GM12872 (cell line): Measurements from ENCODE around the gene PBX1.

Experiments used
- CTCF ChIP-seq: IDR thresholded peaks from 3 replicates; pipeline ENCODE4 v1.5.1; 2011; ENCODE audit warnings: low read depth, mild to moderate bottlenecking, low read length, moderate library complexity; ENCODE audit not compliant: insufficient read depth

Gene PBX1

GRCh38 chr1:164801791-164802502 is 243.0 kb downstream of the PBX1 start:
- no peak for TF ChIP-seq CTCF

GRCh38 chr1:164802529-164803282 is 243.7 kb downstream of the PBX1 start:
- no peak for TF ChIP-seq CTCF

- no peak for TF ChIP-seq CTCF
Observed at GRCh38 chr1:164803366-164803765, 244.4 kb downstream of the PBX1 start.

- no peak for TF ChIP-seq CTCF
Observed at GRCh38 chr1:164804366-164804765, 245.4 kb downstream of the PBX1 start.

GRCh38 chr1:164805399-164805798 is 246.4 kb downstream of the PBX1 start:
- no peak for TF ChIP-seq CTCF

- TF ChIP-seq CTCF, result no peak
Observed at GRCh38 chr1:164806531-164806930, 247.5 kb downstream of the PBX1 start.

- TF ChIP-seq CTCF, result no peak
Observed at GRCh38 chr1:164813776-164814175, 254.8 kb downstream of the PBX1 start.
